K562 (cell line): ENCODE results near the gene HOMEZ. TPM values are rescaled to one million over a fixed set of nuclear protein-coding genes. Genes with fewer than 3 reads are reported as not detected.
A peak's percentile ranks its signal among the peaks of the same experiment; 100 is the strongest.

Source experiments
- ASH1L ChIP-seq: fragments of 450-650 bp; IDR thresholded peaks from 2 replicates; pipeline ENCODE4 v1.6.1; 2018; ENCODE audit warnings: borderline replicate concordance, mild to moderate bottlenecking, low read depth; ENCODE audit not compliant: partially characterized antibody
- CEBPG ChIP-seq, 3 experiments: fragments of 200-800 bp in 1 of 3; sonication (Bioruptor generic) in 1 of 3; sonication (generic) in 1 of 3; formaldehyde crosslinking in 1 of 3; IDR thresholded peaks in 2 of 3; conservative IDR thresholded peaks in 1 of 3; 2 replicates each; pipeline versions ENCODE4 v1.6.1 to v1.8.0; 2016 to 2022; ENCODE audit warnings: missing compliant biosample characterization in 2 of 3, missing genetic modification characterization in 2 of 3, mild to moderate bottlenecking in 1 of 3, missing genetic modification reagents in 1 of 3
- DNMT1 ChIP-seq: fragments of 450-650 bp; IDR thresholded peaks from 2 replicates; pipeline ENCODE4 v1.6.1; 2016; ENCODE audit warnings: antibody characterized with exemption, mild to moderate bottlenecking
- FOSL1 ChIP-seq: fragments of 200-800 bp; sonication (Bioruptor generic); conservative IDR thresholded peaks from 2 replicates; pipeline ENCODE4 v1.6.1; 2016; ENCODE audit warnings: missing genetic modification characterization, missing compliant biosample characterization
- LCOR ChIP-seq: sonication (generic); formaldehyde crosslinking; IDR thresholded peaks from 2 replicates; pipeline ENCODE4 v1.8.0; 2022; ENCODE audit warnings: mild to moderate bottlenecking, missing genetic modification reagents
- SP1 ChIP-seq: sonication (generic); formaldehyde crosslinking; IDR thresholded peaks from 2 replicates; pipeline ENCODE4 v1.8.1; 2022; ENCODE audit warnings: mild to moderate bottlenecking, missing genetic modification reagents
- TARDBP ChIP-seq: fragments of 450-650 bp; IDR thresholded peaks from 2 replicates; pipeline ENCODE4 v1.6.1; 2016
- TRIM28 ChIP-seq: fragments of 450-650 bp; IDR thresholded peaks from 2 replicates; pipeline ENCODE4 v1.6.1; 2017
- ZFP1 ChIP-seq: fragments of 450-650 bp; formaldehyde crosslinking; IDR thresholded peaks from 2 replicates; pipeline ENCODE4 v1.4.0; 2020; ENCODE audit warnings: mild to moderate bottlenecking, mixed read lengths
- ZNF24 ChIP-seq: fragments of 450-650 bp; IDR thresholded peaks from 2 replicates; pipeline ENCODE4 v1.6.1; 2016
- polyA plus RNA-seq, 8 experiments: library from polyadenylated mRNA; depleted of rRNA in 4 of 8; stranded (reverse) in 5 of 8; unstranded in 3 of 8; fragments of >200 nt; fragmentation: Nextera tagmentation in 2 of 8; fragmentation: Illumina TruSeq in 1 of 8; extraction: Ambion mirVana in 2 of 8; extraction: Trizol in 1 of 8; gene quantifications; 2 replicates each; pipeline versions ENCODE4 v1.2.1 to v1.2.3, GENCODE V29; 2011 to 2014; ENCODE audit warnings: inconsistent platforms in 1 of 8, missing spikeins in 1 of 8
- total RNA-seq, 7 experiments: library from RNA; depleted of rRNA in 6 of 7; stranded (reverse); fragments of >200 nt in 6 of 7; fragmentation: Illumina TruSeq in 2 of 7; extraction: Trizol in 2 of 7; gene quantifications; 2 replicates each; pipeline versions ENCODE4 v1.2.1 to v1.2.3, GENCODE V29; 2011 to 2021; ENCODE audit warnings: low replicate concordance in 1 of 7
- TF ChIP-seq, protein P1 (sequence below): fragments of 450-650 bp; formaldehyde crosslinking; IDR thresholded peaks from 2 replicates; pipeline ENCODE4 v1.4.0; 2020; ENCODE audit warnings: mild to moderate bottlenecking, moderate library complexity
- TF ChIP-seq, protein P2 (sequence below): sonication (generic); formaldehyde crosslinking; IDR thresholded peaks from 2 replicates; pipeline ENCODE4 v1.8.0; 2022; ENCODE audit warnings: mild to moderate bottlenecking, missing genetic modification reagents
- TF ChIP-seq, protein P3 (sequence below), 2 experiments: IDR thresholded peaks in 1 of 2; conservative IDR thresholded peaks in 1 of 2; 2 replicates each; pipeline ENCODE4 v1.6.1; 2016; ENCODE audit warnings: low read depth in 2 of 2, mild to moderate bottlenecking in 1 of 2, missing compliant biosample characterization in 1 of 2, missing genetic modification characterization in 1 of 2, moderate library complexity in 1 of 2
- TF ChIP-seq, protein P4 (sequence below): sonication (generic); formaldehyde crosslinking; IDR thresholded peaks from 2 replicates; pipeline ENCODE4 v1.8.1; 2023; ENCODE audit warnings: mild to moderate bottlenecking, missing genetic modification reagents
- TF ChIP-seq, protein P5 (sequence below): fragments of 450-650 bp; conservative IDR thresholded peaks from 2 replicates; pipeline ENCODE4 v1.6.1; 2016; ENCODE audit warnings: missing genetic modification characterization, low read depth, mild to moderate bottlenecking, control low read depth, missing compliant biosample characterization
- TF ChIP-seq, protein P6 (sequence below): sonication (generic); formaldehyde crosslinking; IDR thresholded peaks from 2 replicates; pipeline ENCODE4 v1.8.0; 2023; ENCODE audit warnings: mild to moderate bottlenecking, missing genetic modification reagents

The HOMEZ gene
- total and polyA plus RNA-seq, 9 of the 15 experiments (the other 6 are each of a cell fraction or from before 2014, with no cell fraction given), result 3.0 to 30.2 (median 16.9) TPM

DNA sequence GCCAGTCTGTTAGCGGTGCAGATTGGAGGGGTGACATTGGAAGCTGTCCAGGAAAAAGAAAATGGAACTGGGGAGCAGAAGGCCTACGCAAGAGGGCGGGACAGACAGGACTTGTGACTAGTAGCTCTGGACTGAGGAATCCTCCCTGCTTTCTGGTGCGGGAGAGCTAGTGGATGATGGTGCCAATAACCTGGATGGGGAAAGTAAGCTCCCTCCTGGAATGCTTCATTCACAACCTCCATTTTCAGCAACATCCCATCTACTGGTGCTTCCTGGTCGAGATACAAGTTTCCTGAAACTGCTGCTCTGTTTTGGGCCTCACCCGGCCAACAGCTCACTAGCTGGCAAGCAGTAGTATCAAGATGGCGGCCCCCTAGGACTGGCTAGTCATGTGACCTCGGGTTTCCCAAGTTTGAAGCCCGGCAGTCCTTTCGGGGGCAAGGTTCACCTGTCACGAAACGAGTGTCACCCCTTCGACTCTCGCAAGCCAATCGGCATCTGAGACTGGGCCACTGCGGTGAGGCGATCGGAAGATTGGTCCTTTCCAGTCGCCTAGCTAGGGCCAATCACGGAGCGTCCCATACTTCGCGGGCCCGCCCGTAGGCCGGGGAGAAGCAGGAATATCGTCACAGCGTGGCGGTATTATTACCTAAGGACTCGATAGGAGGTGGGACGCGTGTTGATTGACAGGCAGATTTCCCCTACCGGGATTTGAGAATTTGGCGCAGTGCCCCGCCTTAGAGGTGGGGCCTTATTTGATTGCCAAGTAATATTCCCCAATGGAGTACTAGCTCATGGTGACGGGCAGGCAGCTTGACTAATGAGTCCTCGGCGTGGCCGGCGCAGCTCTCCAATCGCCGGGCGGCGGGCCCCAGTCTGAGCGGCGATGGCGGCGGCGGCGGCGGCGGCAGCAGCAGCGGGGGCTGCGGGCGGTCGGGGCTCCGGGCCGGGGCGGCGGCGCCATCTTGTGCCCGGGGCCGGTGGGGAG is 34.9 kb upstream of the HOMEZ start, which contains the start of gene PABPN1 (continued):
- TF ChIP-seq CEBPG (CRISPR knock-in tag; IDR thresholded peaks at IDR 0.05) (peak; percentile 9; the same call in 1 of the 2 replicates), CEBPG (tag; conservative IDR thresholded peaks at IDR 0.05 in 1 of 2, IDR thresholded peaks at IDR 0.05 in 1 of 2) (peak in 1 of 2 experiments; percentile 49; a peak in 2 of 4 replicates), TARDBP (peak; percentile 86; the same call in 1 of the 2 replicates), SP1 (CRISPR knock-in tag) (peak; percentile 86; the same call in 1 of the 2 replicates), LCOR (CRISPR knock-in tag) (peak; percentile 89), ZFP1 (CRISPR knock-in tag) (peak; percentile 2; the same call in 1 of the 2 replicates), ASH1L (peak; percentile 98), ZNF24 (no peak), FOSL1 (tag) (peak; percentile 50), TRIM28 (peak; percentile 24; the same call in 1 of the 2 replicates), DNMT1 (0 out of 2 replicates have a peak, but pooled peaks have one; percentile 62)
- TF ChIP-seq, protein P1, sequence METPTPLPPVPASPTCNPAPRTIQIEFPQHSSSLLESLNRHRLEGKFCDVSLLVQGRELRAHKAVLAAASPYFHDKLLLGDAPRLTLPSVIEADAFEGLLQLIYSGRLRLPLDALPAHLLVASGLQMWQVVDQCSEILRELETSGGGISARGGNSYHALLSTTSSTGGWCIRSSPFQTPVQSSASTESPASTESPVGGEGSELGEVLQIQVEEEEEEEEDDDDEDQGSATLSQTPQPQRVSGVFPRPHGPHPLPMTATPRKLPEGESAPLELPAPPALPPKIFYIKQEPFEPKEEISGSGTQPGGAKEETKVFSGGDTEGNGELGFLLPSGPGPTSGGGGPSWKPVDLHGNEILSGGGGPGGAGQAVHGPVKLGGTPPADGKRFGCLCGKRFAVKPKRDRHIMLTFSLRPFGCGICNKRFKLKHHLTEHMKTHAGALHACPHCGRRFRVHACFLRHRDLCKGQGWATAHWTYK (CRISPR knock-in tag), result peak; percentile 41; the same call in 1 of the 2 replicates
- TF ChIP-seq, protein P2, sequence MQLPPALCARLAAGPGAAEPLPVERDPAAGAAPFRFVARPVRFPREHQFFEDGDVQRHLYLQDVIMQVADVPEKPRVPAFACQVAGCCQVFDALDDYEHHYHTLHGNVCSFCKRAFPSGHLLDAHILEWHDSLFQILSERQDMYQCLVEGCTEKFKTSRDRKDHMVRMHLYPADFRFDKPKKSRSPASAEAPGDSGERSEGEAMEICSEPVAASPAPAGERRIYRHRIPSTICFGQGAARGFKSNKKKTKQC (CRISPR knock-in tag), result 0 out of 2 replicates have a peak, but pooled peaks have one; percentile 15
- TF ChIP-seq, protein P3, sequence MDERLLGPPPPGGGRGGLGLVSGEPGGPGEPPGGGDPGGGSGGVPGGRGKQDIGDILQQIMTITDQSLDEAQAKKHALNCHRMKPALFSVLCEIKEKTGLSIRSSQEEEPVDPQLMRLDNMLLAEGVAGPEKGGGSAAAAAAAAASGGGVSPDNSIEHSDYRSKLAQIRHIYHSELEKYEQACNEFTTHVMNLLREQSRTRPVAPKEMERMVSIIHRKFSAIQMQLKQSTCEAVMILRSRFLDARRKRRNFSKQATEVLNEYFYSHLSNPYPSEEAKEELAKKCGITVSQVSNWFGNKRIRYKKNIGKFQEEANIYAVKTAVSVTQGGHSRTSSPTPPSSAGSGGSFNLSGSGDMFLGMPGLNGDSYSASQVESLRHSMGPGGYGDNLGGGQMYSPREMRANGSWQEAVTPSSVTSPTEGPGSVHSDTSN (CRISPR knock-in tag; IDR thresholded peaks at IDR 0.05; ENCODE audit: low read depth), result peak; percentile 96
- TF ChIP-seq, protein P3 (tag; conservative IDR thresholded peaks at IDR 0.05; ENCODE audit: low read depth), result peak; percentile 100
- TF ChIP-seq, protein P4, sequence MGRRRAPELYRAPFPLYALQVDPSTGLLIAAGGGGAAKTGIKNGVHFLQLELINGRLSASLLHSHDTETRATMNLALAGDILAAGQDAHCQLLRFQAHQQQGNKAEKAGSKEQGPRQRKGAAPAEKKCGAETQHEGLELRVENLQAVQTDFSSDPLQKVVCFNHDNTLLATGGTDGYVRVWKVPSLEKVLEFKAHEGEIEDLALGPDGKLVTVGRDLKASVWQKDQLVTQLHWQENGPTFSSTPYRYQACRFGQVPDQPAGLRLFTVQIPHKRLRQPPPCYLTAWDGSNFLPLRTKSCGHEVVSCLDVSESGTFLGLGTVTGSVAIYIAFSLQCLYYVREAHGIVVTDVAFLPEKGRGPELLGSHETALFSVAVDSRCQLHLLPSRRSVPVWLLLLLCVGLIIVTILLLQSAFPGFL (CRISPR knock-in tag), result no peak
- TF ChIP-seq, protein P5, sequence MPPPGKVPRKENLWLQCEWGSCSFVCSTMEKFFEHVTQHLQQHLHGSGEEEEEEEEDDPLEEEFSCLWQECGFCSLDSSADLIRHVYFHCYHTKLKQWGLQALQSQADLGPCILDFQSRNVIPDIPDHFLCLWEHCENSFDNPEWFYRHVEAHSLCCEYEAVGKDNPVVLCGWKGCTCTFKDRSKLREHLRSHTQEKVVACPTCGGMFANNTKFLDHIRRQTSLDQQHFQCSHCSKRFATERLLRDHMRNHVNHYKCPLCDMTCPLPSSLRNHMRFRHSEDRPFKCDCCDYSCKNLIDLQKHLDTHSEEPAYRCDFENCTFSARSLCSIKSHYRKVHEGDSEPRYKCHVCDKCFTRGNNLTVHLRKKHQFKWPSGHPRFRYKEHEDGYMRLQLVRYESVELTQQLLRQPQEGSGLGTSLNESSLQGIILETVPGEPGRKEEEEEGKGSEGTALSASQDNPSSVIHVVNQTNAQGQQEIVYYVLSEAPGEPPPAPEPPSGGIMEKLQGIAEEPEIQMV (tag), result 0 out of 2 replicates have a peak, but pooled peaks have one; percentile 51
- TF ChIP-seq, protein P6, sequence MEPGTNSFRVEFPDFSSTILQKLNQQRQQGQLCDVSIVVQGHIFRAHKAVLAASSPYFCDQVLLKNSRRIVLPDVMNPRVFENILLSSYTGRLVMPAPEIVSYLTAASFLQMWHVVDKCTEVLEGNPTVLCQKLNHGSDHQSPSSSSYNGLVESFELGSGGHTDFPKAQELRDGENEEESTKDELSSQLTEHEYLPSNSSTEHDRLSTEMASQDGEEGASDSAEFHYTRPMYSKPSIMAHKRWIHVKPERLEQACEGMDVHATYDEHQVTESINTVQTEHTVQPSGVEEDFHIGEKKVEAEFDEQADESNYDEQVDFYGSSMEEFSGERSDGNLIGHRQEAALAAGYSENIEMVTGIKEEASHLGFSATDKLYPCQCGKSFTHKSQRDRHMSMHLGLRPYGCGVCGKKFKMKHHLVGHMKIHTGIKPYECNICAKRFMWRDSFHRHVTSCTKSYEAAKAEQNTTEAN (CRISPR knock-in tag), result peak; percentile 69; the same call in 1 of the 2 replicates
